Chondrocyte (in vitro differentiated cells): ENCODE data around the gene SATB2. TPM values are rescaled to one million over a fixed set of nuclear protein-coding genes. Genes with fewer than 3 reads are reported as not detected.

ENCODE experiments used
- DNase-seq: peaks from one replicate; pipeline ENCODE4 v3.0.0; 2021; ENCODE audit warnings: mixed read lengths, low spot score
- H3K27ac Mint-ChIP-seq: one replicate; pipeline ENCODE4 v1.8.0; 2021; ENCODE audit warnings: mild to moderate bottlenecking, moderate library complexity, mixed read lengths; ENCODE audit not compliant: unreplicated experiment
- H3K27me3 Mint-ChIP-seq: 2 replicates; pipeline ENCODE4 v1.8.0; 2021; ENCODE audit warnings: low read depth, mixed read lengths
- H3K36me3 Mint-ChIP-seq: 2 replicates; pipeline ENCODE4 v1.8.0; 2021; ENCODE audit warnings: low read depth, mixed read lengths
- H3K4me1 Mint-ChIP-seq: 2 replicates; pipeline ENCODE4 v1.8.0; 2021; ENCODE audit warnings: low read depth, mild to moderate bottlenecking, mixed read lengths
- H3K4me3 Mint-ChIP-seq: one replicate; pipeline ENCODE4 v1.8.0; 2021; ENCODE audit warnings: mild to moderate bottlenecking, moderate library complexity, mixed read lengths; ENCODE audit not compliant: unreplicated experiment
- H3K9me3 Mint-ChIP-seq: 2 replicates; pipeline ENCODE4 v1.8.0; 2021; ENCODE audit warnings: low read depth, mixed read lengths
- CTCF ChIP-seq: fragments of 200-600 bp; sonication (generic); IDR thresholded peaks from 2 replicates; pipeline ENCODE4 v1.5.0; 2021; ENCODE audit warnings: antibody characterized with exemption, mild to moderate bottlenecking, moderate library complexity
- total RNA-seq: library from RNA; stranded (reverse); gene quantifications from 3 replicates; pipeline ENCODE4 v1.2.1, GENCODE V29; 2021

Gene SATB2
- total RNA-seq, 1 donor from 2014 or later = 11.6 TPM

- no peak for DNase-seq
Measured at GRCh38 chr2:199477277-199477834, 19.6 kb upstream of the SATB2 start.

DNA sequence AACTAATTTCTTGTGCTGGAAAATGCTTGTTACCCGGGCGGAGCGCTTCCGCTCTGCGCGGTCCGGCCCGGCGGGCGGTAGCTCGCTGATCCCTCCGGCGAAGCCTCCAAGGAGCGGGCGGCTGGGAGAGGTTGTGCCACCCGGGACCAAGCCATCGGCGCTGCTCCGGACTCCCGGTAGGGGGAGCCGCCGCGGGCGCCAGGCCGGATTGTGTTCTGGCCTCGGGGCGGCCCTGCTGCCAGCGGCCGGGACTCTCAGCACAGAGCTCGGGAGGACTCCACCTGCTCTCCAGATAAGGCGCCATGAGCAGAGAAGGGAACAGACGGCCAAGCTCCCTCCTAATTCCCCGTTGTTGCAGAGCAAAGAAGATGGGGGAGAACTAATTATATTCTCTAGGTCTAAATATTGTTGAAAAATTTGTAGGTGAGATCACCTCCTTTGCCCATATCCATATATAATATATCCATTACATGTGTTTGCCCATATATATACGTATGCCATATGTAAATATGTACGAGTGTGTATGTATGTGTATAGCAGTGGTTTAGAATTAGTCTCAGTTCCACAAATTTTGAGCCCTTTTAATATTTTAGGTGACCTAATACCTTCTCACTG, 13.8 kb upstream of the SATB2 start:
- H3K9me3 Mint-ChIP-seq = no peaks in the 10 kb centered on the region
- no peak for DNase-seq
- H3K27ac Mint-ChIP-seq = no peak overlapping the region
- H3K36me3 Mint-ChIP-seq = no peaks in the 10 kb centered on the region
- TF ChIP-seq CTCF = peak; percentile 86
- H3K4me3 Mint-ChIP-seq = peak overlapping the region; percentile 44
- H3K27me3 Mint-ChIP-seq = peaks cover 87% of the 10 kb centered on the region
- H3K4me1 Mint-ChIP-seq = peaks cover 26% of the 10 kb centered on the region

More at GRCh38 chr2:199477277-199477834, 19.6 kb upstream of the SATB2 start:
- no peaks in the 10 kb centered on the region for H3K4me1 Mint-ChIP-seq
- H3K27ac Mint-ChIP-seq = no peak overlapping the region
- no peaks in the 10 kb centered on the region for H3K9me3 Mint-ChIP-seq
- no peak overlapping the region for H3K4me3 Mint-ChIP-seq
- no peak for TF ChIP-seq CTCF
- H3K36me3 Mint-ChIP-seq = no peaks in the 10 kb centered on the region
- peaks cover 51% of the 10 kb centered on the region for H3K27me3 Mint-ChIP-seq

- H3K27me3 Mint-ChIP-seq = peaks cover 91% of the 10 kb centered on the region
- H3K4me1 Mint-ChIP-seq = peaks cover 26% of the 10 kb centered on the region
- DNase-seq = no peak
Measured at GRCh38 chr2:199470672-199471442, 13.1 kb upstream of the SATB2 start.

GRCh38 chr2:199470361-199470671, 12.6 kb upstream of the SATB2 start:
- H3K27ac Mint-ChIP-seq = no peak overlapping the region
- no peaks in the 10 kb centered on the region for H3K9me3 Mint-ChIP-seq
- H3K4me3 Mint-ChIP-seq = peak overlapping the region; percentile 9
- H3K4me1 Mint-ChIP-seq = peaks cover 26% of the 10 kb centered on the region
- peaks cover 94% of the 10 kb centered on the region for H3K27me3 Mint-ChIP-seq
- no peak for DNase-seq
- peaks cover 2% of the 10 kb centered on the region for H3K36me3 Mint-ChIP-seq
- no peak for TF ChIP-seq CTCF

More at GRCh38 chr2:199470672-199471442, 13.1 kb upstream of the SATB2 start:
- H3K9me3 Mint-ChIP-seq = no peaks in the 10 kb centered on the region
- peak overlapping the region; percentile 44 for H3K4me3 Mint-ChIP-seq
- peaks cover 2% of the 10 kb centered on the region for H3K36me3 Mint-ChIP-seq
- H3K27ac Mint-ChIP-seq = no peak overlapping the region
- TF ChIP-seq CTCF = no peak

GRCh38 chr2:199469514-199470360, 12.0 kb upstream of the SATB2 start:
- Mint-ChIP-seq H3K36me3 (peaks cover 2% of the 10 kb centered on the region), H3K4me1 (peaks cover 28% of the 10 kb centered on the region), H3K9me3 (no peaks in the 10 kb centered on the region), H3K27ac (no peak overlapping the region), H3K27me3 (peaks cover 95% of the 10 kb centered on the region), H3K4me3 (no peak overlapping the region)
- no peak for TF ChIP-seq CTCF
- no peak for DNase-seq
